GM21576 (cell line): ENCODE data around the gene ACACB.

ENCODE experiments used
- ATAC-seq: cut with Tn5 transposase; IDR thresholded peaks from one replicate; pipeline ENCODE4 v1.9.1; 2021; ENCODE audit warnings: mild to moderate bottlenecking, moderate library complexity; ENCODE audit not compliant: unreplicated experiment

Gene ACACB

DNA sequence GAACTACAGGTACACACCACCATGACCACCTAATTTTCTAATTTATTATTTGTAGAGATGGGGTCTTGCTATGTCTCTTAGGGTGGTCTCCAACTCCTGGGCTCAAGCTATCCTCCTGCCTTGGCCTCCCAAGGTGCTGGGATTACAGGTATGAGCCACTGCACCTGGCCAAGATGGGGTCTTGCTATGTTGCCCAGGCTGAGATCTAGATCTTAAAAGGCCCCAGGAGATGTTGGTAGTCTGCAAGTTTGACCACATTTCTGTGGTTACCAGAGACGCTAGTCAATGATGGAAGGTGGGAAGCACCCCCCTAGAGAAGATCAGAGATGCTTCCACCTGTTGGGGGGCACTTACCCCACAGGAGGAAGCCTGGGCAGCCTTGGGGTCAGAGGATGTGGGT is 158.0 kb downstream of the ACACB start:
- ATAC-seq = no peak

DNA sequence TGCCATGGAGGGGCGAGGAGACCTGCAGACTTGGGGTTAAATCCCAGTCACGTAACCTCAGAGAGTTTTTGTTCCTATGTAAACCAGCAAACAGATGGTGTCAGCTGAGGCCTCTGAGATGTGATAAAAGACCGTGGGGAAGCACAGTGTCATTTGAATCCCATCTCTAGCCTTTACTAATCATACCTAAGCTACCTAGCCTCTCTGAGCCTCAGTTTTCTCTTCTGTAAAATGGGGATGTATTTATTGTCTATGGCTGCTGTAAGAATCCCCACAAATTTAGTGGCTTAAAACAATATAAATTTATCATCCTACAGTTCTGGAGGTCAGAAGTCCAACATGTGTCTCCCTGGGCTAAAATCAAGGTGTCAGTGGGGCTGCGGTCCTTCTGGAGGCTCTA is 158.8 kb downstream of the ACACB start:
- no peak for ATAC-seq

DNA sequence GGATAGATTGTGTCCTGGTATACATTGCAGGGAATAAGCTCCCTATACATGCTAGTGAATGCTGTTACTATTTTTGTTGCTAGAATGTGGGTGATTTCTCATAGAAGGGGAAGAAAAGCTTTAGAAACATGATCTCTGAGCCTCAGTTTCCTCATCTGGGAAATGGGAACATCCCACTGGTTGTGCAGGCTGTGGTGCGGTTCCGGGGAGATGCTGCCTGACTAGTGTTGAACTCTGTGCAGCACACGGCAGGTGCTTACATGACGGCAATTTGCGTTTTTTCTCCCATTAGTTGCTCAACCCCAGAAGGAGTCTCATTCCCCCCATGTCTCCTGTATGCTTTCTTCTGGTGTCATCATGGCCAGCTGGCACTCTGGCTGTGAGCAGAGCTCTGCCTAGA is 159.8 kb downstream of the ACACB start:
- no peak for ATAC-seq

DNA sequence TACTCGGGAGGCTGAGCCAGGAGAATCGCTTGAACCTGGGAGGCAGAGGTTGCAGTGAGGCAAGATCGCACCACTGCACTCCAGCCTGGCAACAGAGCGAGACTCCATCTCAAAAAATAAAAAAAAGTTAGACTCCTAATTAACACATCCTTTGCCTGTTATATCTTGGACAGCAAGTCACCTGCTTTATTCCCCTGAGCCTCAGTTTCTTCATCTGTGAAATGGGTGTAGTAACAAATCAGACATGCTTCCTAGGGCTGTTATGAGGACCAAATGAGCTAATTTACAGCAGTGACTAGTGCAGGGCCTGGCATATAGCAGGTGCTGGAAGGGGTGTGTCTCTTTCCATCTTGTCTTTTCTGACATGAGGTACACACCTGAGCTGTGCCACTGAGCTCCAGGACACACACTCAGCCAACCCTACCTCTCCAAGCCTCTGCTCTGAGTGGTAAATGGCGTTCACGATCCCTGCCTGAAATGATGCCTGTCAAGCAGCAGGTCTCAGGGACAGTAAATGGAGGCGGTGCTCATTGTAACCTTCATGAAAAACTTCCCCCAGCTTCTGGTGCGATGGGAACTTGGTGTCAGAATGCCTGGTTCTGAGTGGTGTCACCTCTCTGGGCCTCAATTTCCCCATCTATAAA is 161.0 kb downstream of the ACACB start:
- no peak for ATAC-seq

DNA sequence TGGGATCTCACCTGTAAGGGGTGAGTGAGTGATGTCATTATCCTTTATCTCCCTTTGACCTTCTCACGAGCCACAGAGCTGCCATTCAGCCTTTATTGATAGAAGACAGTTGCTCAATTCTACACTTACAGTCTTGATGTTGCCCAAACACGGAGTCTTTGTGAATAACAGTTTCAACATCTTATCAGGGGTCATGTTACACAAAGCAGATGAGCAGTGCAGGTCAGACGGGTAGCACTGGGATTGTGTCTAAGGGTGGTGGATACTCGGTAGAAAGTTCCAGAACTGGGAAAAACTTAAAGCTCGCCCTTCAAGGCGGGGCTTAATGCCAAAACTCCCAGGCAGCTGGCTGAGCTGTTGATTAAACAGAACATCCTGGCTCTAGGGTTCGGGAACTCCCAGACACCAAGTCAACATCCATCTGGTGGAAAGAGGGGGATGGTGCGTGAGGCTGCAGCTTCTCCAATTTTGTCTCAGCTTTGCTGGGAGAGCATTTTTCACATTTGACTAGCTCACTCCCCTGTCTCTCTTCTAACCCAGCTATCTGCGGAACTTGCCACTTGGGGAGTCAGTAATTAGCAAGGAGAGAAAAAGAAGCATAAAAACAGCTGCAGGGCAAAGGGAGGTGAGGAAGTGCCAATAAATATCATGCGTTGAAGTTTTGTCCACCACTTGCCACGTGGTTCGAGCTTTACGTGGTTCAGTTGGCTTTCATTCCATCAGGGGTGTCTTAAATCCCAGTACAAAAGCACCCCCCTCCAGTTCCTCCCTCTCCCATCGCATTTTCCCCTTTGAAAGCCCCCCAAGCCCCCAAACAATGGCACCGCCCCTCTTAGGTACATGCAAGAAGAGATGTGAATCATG is 161.7 kb downstream of the ACACB start:
- no peak for ATAC-seq

DNA sequence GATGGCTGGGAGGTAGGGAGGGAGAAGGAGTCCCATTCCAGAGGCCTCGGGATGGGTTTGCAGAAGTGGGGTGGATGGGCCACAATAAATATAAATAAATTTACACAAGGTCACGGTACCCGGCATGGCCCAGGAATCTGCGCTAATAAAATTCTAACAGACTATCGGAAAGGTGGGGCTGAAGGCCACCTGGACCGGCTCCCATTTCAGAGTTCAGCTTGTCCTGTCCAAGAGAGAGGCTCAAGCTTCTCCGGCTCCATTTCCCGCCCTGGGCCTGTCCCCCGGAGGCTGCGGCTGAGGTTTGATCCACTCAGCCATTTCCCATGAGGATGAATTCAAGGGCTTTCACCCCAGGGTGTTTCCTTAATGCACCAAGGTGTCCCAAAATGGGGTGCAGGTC is 162.5 kb downstream of the ACACB start:
- no peak for ATAC-seq

DNA sequence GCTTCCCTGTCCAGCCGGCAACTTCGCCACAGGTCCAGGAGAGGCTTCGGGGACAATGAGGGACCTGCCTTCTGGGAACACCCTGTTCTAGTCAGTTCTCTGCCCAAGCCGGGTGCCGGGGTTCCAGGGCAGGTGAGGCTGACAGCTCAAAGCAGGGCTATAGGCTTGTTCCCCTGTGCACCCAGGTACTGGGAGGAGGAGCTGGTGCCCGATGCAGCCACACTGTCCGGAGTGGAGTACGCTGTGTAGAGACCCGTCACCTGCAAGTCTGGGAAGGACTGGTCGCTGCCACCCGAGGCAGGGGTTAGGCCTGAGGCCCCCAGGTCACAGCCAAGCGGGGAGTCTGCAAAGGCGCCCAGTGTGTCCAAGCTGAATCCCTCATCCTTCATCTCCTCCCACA is 163.1 kb downstream of the ACACB start:
- ATAC-seq = no peak

DNA sequence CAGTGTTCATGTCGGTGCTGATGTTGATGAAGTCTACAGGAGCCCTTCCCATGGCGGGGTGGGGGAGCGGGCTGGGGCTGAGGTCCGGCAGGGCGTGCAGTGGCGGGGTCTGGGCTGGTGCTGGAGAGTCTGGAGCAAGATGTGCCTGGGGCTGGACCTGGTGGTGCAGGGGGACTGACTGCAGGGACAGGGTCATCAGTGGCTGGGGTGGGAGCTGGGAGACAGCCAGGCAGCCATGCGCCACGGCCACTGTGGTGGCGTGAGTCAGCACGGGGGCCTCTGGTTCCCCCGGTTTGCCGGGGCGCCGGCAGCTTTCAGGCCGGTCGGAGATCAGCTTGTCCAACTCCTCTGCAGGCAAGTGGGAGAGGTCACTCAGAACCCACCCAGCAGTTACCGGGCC is 165.1 kb downstream of the ACACB start:
- ATAC-seq = no peak

DNA sequence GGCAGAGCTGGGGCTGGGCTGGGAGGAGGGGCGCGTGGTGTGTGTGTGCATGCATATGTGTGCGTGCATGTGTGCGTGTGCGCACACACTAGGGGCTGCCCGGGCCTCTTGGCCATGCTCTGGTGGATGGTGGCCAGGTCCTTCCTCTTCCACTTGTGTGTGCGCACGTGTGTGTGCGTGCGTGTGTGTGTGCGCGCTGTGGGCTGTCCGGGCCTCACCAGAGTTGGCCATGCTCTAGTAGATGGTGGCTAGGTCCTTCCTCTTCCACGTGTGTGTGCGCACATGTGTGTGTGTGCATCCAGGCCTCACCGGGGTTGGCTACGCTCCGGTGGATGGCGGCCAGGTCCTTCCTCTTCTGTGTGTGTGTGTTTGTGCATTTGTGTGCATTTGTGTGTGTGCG is 168.0 kb downstream of the ACACB start:
- ATAC-seq = no peak

DNA sequence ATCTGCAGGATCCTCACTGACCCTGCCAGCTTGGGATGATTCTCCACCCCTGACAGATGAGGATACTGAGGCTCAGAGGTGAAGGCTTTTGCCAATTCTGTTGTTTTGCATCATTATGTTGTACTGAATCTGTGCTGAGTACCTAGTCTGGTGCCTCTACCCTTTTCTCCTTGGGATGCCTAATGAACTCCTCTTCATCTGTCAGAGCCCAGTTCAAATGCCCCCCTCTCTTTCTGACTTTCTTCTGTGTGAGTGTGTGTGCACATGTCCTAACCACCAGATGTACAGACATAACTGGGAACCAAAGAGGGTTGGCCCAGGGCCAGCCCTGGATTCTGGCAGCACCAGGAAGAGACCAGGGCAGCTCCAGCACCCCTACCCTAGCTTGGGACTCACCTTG is 169.9 kb downstream of the ACACB start:
- no peak for ATAC-seq

DNA sequence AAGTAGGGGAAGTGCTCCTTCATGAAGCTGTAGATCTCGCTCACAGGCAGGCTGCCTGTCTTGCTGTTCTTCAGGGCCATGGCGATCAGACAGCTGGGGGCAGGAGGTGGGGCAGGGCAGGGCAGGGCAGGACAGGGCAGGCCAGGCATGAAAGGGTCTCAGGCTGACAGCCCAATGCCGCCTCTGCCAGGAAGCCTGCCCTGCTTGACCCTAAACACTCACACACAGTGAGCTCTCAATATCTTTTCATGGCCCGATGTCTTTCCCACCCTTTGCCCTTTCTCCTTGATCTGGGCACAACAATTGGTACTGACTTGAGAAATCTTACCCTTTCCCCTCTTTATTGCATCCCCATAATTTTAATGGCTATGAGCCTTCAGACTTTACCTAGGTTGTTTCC is 170.3 kb downstream of the ACACB start:
- ATAC-seq = no peak

DNA sequence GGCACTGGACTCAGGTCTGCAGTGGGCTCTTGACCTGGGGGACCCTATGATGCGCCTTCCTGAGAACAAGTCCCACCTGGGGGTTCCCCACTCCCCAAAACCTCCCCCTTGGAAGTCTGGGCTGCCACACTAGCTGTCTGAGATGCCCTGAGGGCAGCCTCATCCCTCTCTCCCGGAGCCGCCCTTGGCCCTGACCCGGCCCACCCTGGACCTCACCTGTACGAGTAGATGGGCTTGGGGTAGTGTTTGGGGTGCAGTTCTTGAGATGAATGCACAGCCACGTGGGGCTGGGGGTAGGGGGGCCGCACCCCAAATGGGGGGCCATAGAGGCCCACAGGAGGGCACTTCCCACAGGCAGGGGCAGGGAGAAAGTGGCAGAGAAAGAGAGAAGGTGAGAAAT is 170.8 kb downstream of the ACACB start:
- no peak for ATAC-seq

DNA sequence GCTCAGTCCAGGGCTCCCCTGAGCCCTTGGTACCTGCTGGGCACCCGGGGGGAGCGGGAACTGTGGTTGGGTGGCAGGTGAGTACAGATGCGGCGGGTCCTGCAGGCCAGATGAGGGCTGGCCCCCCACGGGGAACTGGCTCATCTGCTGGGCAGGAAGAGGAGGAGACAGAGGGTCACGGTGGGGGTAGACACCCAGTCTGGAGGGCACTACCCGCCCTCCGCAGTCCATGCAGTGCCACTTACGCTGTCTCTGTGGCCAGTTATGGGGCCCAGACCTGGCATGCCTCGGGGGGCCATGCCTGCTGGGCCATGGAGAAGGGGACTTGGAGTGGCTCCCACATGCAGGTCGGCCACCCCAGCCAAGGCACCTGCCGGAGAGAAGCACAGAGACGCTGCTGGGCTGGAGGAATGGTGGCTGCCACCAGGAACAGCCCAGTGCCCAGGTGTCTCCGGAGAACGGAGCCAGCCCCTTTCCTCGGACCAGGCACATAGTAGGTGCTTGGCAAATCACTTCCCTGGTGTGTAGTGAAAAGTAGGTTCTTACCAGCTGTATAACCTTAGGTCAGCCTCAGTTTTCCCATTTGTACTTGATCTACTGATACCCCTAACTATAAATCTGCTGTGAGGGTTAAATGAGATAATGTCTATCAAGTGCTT is 171.6 kb downstream of the ACACB start:
- ATAC-seq = no peak

DNA sequence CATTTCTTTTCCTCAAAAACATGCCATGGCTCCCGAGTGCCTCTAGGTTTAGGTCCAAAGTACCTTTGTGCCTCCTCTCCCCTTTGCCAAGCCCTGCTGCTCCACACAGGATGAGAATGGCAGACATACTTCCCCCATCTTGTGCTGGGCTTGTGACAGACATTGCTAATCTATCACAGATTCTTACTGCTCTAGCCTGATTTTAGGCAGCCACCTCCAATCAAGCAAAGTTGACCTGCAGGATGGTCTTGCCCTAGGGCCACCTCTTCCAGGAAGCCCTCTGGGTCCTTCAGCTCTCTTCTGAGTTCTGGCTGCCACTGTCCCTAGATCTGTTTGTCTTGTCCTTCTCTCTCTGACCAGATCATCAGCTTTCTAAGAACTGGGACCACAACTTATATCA is 172.2 kb downstream of the ACACB start:
- no peak for ATAC-seq

DNA sequence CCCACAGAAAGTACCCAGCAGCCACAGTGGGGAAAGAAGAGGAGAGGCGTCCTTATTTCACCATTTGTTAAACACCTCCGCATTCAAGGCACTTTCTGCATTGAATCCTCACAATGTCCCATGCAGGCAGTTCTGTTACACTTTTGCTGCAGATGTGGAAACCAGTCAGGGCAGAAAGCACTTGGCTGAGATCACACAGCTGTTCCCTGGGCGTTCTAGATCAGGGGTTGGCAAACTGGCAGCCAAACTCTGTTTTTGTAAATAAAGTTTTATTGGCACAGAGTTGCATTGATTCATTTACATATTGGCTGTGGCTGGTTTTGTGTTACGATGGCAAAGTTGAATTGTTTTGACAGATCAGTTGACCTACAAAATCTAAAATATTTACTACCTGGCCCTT is 172.6 kb downstream of the ACACB start:
- ATAC-seq = no peak

DNA sequence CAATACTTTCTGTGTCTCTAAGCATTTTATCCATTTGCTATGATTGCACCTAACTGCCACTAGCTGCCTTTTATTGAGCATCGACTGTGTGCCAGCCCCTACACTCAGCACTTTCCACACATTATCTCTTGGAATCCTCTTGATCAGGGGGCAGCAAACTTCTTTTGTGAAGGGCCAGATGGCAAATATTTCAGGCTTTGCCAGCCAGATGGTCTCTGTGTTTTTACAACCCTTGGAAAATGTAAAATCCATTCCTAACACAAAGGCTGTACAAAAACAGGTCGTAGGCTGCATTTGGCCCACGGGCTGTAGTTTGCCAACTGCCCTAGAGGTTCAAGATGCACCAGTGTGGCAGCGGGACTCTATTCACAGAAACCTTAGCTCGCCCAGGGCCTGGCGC is 173.2 kb downstream of the ACACB start:
- ATAC-seq = no peak

DNA sequence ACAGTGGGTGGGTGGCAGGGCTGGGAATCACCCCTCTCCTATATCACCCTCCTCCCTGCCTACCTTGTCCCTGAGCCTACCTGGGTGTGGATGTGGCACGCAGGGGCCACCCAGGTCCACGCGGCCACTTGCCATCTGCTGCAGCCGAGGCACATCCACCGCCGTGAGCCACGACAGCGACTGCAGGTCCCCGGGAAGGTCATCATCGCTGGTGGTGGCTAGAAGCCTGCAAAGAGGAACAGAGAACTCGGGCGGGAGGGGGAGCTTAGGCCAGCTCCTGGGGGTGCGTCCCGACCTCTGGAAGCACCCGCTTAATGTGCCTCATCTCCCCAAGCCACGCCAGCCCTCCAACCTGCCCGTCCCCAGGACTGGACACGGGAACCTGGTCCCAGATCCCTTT is 173.7 kb downstream of the ACACB start:
- ATAC-seq = no peak

DNA sequence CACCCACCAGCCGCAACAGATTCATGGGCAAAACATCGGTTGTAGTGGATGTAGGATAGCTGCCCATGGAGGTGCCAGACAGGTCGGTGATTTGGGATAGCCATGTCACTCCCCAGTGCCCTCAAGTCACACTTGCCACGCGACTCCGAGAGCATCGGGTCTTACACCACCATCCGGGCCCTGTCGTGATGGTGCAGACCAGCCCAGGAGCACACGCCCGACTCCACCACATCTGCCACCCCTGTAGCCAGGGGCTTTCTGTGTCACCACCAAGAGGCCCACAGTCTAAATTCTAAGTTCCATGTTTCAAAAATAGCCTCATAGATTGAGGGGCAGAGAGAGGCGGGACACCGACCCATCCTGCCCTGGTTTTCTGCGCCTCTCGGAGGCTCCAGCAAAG is 174.7 kb downstream of the ACACB start:
- ATAC-seq = no peak

DNA sequence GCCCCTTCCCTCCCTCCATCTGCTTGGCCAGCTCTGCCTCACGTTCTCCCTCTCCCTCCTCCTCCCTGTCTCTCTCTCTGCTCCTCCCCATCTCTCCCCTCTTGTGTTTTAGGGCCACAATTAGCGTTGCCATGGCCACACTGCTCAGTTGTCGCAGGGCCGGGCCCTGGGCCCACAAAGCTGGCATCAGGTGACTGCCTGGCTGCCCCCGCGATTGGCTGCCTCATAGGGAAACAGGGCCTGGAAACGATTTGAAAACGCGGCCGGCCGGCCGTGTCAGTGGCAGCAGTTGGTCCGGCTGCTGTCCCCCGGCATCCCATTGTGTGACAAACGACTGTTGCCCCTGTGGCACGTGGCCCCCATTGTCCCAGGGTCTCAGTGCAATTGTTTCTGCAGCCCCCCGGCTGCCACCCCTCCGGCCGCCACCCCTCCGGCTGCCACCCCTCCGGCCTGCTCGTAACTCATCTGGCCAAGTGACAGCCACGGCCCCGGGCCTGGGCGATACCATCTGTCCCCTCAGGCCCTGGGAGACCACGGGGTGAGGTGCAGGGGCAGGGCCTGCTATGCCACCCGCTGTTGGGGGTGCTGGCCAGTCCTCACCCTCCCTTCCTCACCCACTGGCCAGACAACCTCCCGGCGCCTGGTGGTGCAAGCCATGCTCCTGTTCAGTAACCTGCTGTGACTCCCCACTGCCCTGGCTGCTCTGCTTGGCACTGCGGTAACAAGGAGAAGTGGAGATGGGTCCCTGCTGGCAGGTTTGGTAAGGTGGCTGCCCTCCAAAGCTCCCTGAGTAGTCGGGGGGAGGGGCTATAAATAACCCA is 175.3 kb downstream of the ACACB start:
- no peak for ATAC-seq

DNA sequence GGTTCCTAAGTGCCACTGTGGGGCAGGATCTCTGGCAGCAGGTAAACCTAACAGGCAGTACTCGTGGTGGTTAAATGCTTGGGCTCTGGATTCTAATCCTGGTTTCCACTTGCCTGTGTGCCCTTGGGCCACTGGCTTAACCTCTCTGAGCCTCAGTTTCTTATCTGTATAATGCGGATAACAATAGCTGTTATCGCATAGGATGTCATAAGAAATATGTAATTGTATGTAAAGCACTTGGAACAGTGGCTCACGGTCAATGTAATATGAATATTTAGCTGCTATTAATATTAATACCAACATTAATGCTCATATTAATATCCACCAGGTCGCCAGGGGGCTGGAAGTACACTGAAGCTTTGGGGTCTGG is 175.9 kb downstream of the ACACB start:
- no peak for ATAC-seq

DNA sequence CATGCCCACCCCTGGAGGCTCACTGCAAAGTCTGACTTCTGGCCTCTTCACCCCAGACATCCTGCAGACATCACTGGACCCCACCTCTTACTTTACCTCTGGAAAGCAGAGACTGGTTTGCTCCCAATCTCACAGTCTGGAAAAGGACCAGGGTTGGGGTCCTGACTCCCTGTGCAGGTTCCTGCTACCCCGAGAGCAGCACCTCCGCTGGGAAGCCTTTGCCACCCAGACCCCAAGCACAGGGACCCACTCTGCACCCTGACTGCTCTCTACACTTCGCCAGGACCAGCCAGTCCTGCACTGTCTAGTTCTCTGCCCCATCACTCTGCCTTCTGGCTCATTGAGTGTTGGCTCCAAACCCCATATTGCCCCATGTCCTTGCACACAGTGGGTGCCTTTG is 176.7 kb downstream of the ACACB start:
- ATAC-seq = no peak
